ENCODE results near the gene NMT1.

Gene NMT1

GRCh38 chr17:45127548-45128300 is 66.6 kb downstream of the NMT1 start (continued):
- TF ChIP-seq, protein P1, sequence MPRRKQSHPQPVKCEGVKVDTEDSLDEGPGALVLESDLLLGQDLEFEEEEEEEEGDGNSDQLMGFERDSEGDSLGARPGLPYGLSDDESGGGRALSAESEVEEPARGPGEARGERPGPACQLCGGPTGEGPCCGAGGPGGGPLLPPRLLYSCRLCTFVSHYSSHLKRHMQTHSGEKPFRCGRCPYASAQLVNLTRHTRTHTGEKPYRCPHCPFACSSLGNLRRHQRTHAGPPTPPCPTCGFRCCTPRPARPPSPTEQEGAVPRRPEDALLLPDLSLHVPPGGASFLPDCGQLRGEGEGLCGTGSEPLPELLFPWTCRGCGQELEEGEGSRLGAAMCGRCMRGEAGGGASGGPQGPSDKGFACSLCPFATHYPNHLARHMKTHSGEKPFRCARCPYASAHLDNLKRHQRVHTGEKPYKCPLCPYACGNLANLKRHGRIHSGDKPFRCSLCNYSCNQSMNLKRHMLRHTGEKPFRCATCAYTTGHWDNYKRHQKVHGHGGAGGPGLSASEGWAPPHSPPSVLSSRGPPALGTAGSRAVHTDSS (tag by site-specific recombination; IDR thresholded peaks at IDR 0.05): no peak
- TF ChIP-seq ZNF707 (tag by site-specific recombination; IDR thresholded peaks at IDR 0.05) (no peak), ZNF146 (tag by site-specific recombination; IDR thresholded peaks at IDR 0.05) (no peak), ZNF830 (tag by site-specific recombination; IDR thresholded peaks at IDR 0.05; ENCODE audit: low read depth) (no peak), ZNF560 (tag by site-specific recombination; IDR thresholded peaks at IDR 0.05; ENCODE audit: borderline replicate concordance) (no peak), AEBP2 (tag by site-specific recombination; IDR thresholded peaks at IDR 0.05; ENCODE audit: borderline replicate concordance) (no peak), ZNF311 (tag by site-specific recombination; IDR thresholded peaks at IDR 0.05; ENCODE audit: borderline replicate concordance) (no peak), PATZ1 (tag by site-specific recombination; IDR thresholded peaks at IDR 0.05) (peak; percentile 74), ZNF501 (tag by site-specific recombination; IDR thresholded peaks at IDR 0.05) (no peak), ZNF214 (tag by site-specific recombination; IDR thresholded peaks at IDR 0.05; ENCODE audit: borderline replicate concordance) (no peak), ATF2 (tag by site-specific recombination; IDR thresholded peaks at IDR 0.05; ENCODE audit: low read depth) (no peak), GLI4 (tag by site-specific recombination; IDR thresholded peaks at IDR 0.05) (peak; percentile 72; the same call in 1 of the 2 replicates), ZNF701 (tag by site-specific recombination; IDR thresholded peaks at IDR 0.05) (no peak), WT1 (tag by site-specific recombination; IDR thresholded peaks at IDR 0.05) (peak; percentile 21; the same call in 1 of the 2 replicates), ZNF777 (tag by site-specific recombination; IDR thresholded peaks at IDR 0.05; ENCODE audit: borderline replicate concordance) (peak; percentile 57; the same call in 1 of the 2 replicates), ZNF792 (tag by site-specific recombination; IDR thresholded peaks at IDR 0.05) (0 out of 2 replicates have a peak, but pooled peaks have one; percentile 69), ZNF140 (tag by site-specific recombination; IDR thresholded peaks at IDR 0.05) (no peak), ZNF133 (tag by site-specific recombination; IDR thresholded peaks at IDR 0.05) (peak; percentile 72), ZNF292 (tag by site-specific recombination; IDR thresholded peaks at IDR 0.05; ENCODE audit: borderline replicate concordance, low read depth) (no peak), GLIS2 (tag by site-specific recombination; IDR thresholded peaks at IDR 0.05) (peak; percentile 71), RBAK (tag by site-specific recombination; IDR thresholded peaks at IDR 0.05) (no peak), ZBTB10 (tag by site-specific recombination; IDR thresholded peaks at IDR 0.05) (peak; percentile 84), ZNF621 (tag by site-specific recombination; IDR thresholded peaks at IDR 0.05) (no peak), ZNF138 (tag by site-specific recombination; IDR thresholded peaks at IDR 0.05; ENCODE audit: borderline replicate concordance) (no peak), ZXDB (tag by site-specific recombination; IDR thresholded peaks at IDR 0.05) (no peak)
- TF ChIP-seq, protein P2, sequence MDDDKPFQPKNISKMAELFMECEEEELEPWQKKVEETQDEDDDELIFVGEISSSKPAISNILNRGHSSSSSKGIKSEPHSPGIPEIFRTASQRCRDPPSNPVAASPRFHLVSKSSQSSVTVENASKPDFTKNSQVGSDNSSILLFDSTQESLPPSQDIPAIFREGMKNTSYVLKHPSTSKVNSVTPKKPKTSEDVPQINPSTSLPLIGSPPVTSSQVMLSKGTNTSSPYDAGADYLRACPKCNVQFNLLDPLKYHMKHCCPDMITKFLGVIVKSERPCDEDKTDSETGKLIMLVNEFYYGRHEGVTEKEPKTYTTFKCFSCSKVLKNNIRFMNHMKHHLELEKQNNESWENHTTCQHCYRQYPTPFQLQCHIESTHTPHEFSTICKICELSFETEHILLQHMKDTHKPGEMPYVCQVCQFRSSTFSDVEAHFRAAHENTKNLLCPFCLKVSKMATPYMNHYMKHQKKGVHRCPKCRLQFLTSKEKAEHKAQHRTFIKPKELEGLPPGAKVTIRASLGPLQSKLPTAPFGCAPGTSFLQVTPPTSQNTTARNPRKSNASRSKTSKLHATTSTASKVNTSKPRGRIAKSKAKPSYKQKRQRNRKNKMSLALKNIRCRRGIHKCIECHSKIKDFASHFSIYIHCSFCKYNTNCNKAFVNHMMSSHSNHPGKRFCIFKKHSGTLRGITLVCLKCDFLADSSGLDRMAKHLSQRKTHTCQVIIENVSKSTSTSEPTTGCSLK (tag by site-specific recombination; IDR thresholded peaks at IDR 0.05): no peak
- TF ChIP-seq, protein P3, sequence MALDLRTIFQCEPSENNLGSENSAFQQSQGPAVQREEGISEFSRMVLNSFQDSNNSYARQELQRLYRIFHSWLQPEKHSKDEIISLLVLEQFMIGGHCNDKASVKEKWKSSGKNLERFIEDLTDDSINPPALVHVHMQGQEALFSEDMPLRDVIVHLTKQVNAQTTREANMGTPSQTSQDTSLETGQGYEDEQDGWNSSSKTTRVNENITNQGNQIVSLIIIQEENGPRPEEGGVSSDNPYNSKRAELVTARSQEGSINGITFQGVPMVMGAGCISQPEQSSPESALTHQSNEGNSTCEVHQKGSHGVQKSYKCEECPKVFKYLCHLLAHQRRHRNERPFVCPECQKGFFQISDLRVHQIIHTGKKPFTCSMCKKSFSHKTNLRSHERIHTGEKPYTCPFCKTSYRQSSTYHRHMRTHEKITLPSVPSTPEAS (tag by site-specific recombination; IDR thresholded peaks at IDR 0.05): peak; percentile 92

All from HEK293 (cell line).